ENCODE results near the gene CGB5. TPM values are rescaled to one million over a fixed set of nuclear protein-coding genes. Genes with fewer than 3 reads are reported as not detected.
"Not testable (repeated sequence)": the region's sequence is repeated elsewhere in the genome, so short reads cannot be mapped to it uniquely, and the experiment has no call there.

CGB5 gene
- total and polyA plus RNA-seq, 8 donors = not detected

DNA sequence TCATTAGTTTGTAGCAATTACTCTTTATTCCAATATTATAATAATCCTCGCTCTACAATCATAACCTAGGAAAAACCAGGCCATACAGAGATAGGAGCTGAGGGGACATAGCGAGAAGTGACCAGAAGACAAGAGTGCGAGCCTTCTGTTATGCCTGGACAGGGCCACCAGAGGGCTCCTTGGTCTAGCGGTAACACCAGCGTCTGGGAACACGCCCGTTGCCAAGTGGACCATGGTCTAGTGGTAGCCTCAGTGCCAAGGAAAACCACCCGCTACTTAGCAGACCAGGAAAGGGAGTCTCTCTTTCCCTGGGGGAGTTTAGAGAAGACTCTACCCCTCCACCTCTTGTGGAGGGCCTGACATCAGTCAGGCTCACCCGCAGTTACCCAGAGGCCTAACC is 31.2 kb downstream of the CGB5 start:
- intact Hi-C loops (cut with DNase I; ENCODE audit: low total_unique reads); H3K4me3 ChIP-seq; H3K9me3 ChIP-seq; H3K36me3 ChIP-seq; H3K27ac ChIP-seq: not testable (repeated sequence)
- H3K27me3 ChIP-seq = peaks cover 8 to 48% (median 43%) of the 10 kb centered on the region in 3 donors
- H3K4me1 ChIP-seq = peaks cover 5 to 14% (median 7%) of the 10 kb centered on the region in 4 donors
- TF ChIP-seq, protein P1, sequence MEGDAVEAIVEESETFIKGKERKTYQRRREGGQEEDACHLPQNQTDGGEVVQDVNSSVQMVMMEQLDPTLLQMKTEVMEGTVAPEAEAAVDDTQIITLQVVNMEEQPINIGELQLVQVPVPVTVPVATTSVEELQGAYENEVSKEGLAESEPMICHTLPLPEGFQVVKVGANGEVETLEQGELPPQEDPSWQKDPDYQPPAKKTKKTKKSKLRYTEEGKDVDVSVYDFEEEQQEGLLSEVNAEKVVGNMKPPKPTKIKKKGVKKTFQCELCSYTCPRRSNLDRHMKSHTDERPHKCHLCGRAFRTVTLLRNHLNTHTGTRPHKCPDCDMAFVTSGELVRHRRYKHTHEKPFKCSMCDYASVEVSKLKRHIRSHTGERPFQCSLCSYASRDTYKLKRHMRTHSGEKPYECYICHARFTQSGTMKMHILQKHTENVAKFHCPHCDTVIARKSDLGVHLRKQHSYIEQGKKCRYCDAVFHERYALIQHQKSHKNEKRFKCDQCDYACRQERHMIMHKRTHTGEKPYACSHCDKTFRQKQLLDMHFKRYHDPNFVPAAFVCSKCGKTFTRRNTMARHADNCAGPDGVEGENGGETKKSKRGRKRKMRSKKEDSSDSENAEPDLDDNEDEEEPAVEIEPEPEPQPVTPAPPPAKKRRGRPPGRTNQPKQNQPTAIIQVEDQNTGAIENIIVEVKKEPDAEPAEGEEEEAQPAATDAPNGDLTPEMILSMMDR (IDR thresholded peaks at IDR 0.05) = peak in 5 of 7 experiments; percentile 69 to 80 (median 77)
- peak; percentile 75 to 82 for DNase-seq
- 9 to 19% (median 14%) methylated on average over 7 to 9 of the region's 9 CpGs for WGBS, 5 donors

DNA sequence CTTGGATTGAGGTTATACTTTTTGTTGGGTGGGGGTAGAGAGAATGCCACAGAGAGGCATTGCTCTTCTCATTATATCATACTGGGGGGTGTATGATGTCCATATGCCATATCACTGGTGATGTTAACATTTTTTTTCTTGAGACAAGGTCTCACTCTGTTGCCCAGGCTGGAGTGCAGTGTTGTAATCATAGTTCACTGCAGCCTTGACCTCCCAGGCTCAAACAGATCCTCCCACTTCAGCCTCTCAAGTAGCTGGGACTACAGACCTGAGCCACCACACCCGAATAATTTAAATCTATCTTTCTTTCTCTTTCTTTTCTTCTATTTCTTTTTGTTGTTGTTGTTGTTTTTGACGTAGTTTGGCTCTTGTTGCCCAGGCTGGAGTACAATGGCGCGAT is 36.7 kb downstream of the CGB5 start:
- TF ChIP-seq, protein P1 (IDR thresholded peaks at IDR 0.05) = no peak
- TF ChIP-seq POLR2AphosphoS5 (IDR thresholded peaks at IDR 0.05) = no peak
- no peak for TF ChIP-seq EP300 (IDR thresholded peaks at IDR 0.05)
- TF ChIP-seq POLR2A (IDR thresholded peaks at IDR 0.05) = no peak
- intact Hi-C loops (cut with DNase I; ENCODE audit: low total_unique reads) = no loop called here

DNA sequence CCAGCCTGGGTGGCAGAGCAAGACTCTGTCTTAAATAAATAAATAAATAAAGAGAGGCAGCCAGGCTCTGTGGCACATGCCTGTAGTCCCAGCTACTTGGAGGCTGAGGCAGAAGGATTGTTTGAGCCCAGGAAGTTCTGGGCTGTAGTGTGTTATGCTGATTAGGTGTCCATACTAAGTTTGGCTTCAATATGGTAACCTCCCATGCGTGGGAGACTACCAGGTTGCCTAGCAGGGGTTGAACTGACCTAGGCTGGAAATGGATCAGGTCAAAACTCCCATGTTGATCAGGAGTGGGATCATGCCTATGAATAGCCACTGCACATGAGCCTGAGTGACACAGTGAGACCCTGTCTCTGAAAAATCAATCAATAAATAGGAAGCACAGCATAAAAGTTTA is 37.6 kb downstream of the CGB5 start:
- whole genome bisulfite sequencing, 5 donors = 77 to 100% (median 86%) methylated on average over 1 of the region's 1 CpG
- Histone ChIP-seq H3K9me3 (no peaks in the 10 kb centered on the region), H3K27me3 (no peaks in the 10 kb centered on the region), H3K4me3 (no peak overlapping the region), H3K27ac (no peak overlapping the region), H3K4me1 (peaks cover 4 to 14% (median 11%) of the 10 kb centered on the region in 4 donors), H3K36me3 (no peaks in the 10 kb centered on the region)
- TF ChIP-seq POLR2A (IDR thresholded peaks at IDR 0.05) (no peak), POLR2AphosphoS5 (IDR thresholded peaks at IDR 0.05) (no peak), EP300 (IDR thresholded peaks at IDR 0.05) (no peak)
- TF ChIP-seq, protein P1 (IDR thresholded peaks at IDR 0.05) = no peak
- intact Hi-C loops (cut with DNase I; ENCODE audit: low total_unique reads) = no loop called here
- no peak for DNase-seq

More for the DNA sequence above, 36.7 kb downstream of the CGB5 start:
- Histone ChIP-seq H3K27ac (no peak overlapping the region), H3K27me3 (no peaks in the 10 kb centered on the region), H3K9me3 (no peaks in the 10 kb centered on the region), H3K36me3 (no peaks in the 10 kb centered on the region), H3K4me1 (peaks cover 0 to 9% (median 7%) of the 10 kb centered on the region in 4 donors), H3K4me3 (no peak overlapping the region)
- WGBS, 5 donors = 74 to 92% (median 86%) methylated on average over 4 of the region's 4 CpGs
- DNase-seq = no peak

DNA sequence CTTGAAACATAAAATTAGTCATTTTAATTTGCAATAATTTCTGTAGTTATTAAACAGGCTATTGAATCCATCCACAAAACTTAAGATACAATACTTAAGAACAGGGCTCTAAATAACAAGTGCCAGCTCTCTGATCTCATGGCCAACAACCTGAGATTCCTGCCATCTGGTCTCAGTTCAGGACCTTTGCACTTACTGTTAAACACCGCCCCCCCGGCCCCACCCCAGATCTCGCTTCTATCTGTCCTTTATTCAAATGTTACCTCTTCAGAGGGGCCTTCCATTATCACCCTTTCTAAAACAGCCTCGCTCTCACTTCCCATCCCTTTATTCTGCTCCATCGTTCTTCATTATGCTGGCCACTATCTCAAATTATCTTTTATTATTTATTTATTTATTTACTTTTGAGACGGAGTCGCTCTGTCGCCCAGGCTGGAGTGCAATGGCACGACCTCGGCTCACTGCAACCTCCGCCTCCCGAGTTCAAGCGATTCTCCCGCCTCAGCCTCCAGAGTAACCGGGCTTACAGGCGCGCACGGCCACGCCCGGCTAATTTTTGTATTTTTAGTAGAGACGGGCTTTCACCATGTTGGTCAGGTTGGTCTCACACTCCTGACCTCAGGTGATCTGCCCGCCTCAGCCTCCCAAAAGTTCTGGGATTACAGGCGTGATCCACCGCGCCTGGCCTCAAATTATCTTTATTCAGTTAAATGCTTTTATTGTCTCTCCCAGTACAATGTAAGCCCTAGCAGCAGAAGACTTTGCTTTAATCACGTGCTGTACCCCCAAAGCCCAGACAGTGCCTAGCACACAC is 40.8 kb downstream of the CGB5 start:
- 37 to 58% (median 41%) methylated on average over 25 to 26 of the region's 26 CpGs for WGBS, 5 donors
- no peak for DNase-seq
- H3K27me3 ChIP-seq = no peaks in the 10 kb centered on the region
- H3K36me3 ChIP-seq = peaks cover 10 to 25% (median 22%) of the 10 kb centered on the region in 4 donors
- peak overlapping the region; percentile 85 to 94 (median 92) for H3K27ac ChIP-seq
- TF ChIP-seq POLR2AphosphoS5 (IDR thresholded peaks at IDR 0.05) (no peak), EP300 (IDR thresholded peaks at IDR 0.05) (peak; percentile 31)
- TF ChIP-seq, protein P1 (IDR thresholded peaks at IDR 0.05) = no peak
- peak overlapping the region; percentile 83 to 98 (median 89) for H3K4me3 ChIP-seq
- intact Hi-C loops (cut with DNase I; ENCODE audit: low total_unique reads) = no loop called here
- H3K9me3 ChIP-seq = no peaks in the 10 kb centered on the region
- peaks cover 24 to 44% (median 40%) of the 10 kb centered on the region in 4 donors for H3K4me1 ChIP-seq

Data from stomach (tissue), 9 donors.